ENCODE measurements around the gene EVI5. TPM values are rescaled to one million over a fixed set of nuclear protein-coding genes. Genes with fewer than 3 reads are reported as not detected.

Gene EVI5
- total RNA-seq, 1 experiment from 2014 or later, result 11.4 TPM

DNA sequence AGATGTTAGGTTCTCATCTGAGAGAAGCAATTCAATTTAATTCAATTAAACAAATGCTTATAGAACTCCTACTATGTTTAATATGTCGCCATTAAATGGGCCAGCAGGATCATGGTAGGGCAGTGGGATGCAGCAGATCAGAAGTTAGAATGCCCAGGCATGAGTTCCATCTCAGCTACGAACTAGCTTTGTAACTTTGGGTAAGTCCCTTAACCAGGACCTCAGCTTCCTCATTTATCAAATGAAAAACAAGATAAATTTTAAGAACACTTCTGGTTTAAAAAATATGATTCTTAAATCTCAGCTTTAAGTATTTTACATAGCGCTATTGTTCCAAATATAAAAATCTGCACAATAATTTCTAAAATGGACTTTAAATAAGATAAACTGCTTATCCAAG lies 230.7 kb downstream of the EVI5 start (continued):
- TF ChIP-seq, protein P1, sequence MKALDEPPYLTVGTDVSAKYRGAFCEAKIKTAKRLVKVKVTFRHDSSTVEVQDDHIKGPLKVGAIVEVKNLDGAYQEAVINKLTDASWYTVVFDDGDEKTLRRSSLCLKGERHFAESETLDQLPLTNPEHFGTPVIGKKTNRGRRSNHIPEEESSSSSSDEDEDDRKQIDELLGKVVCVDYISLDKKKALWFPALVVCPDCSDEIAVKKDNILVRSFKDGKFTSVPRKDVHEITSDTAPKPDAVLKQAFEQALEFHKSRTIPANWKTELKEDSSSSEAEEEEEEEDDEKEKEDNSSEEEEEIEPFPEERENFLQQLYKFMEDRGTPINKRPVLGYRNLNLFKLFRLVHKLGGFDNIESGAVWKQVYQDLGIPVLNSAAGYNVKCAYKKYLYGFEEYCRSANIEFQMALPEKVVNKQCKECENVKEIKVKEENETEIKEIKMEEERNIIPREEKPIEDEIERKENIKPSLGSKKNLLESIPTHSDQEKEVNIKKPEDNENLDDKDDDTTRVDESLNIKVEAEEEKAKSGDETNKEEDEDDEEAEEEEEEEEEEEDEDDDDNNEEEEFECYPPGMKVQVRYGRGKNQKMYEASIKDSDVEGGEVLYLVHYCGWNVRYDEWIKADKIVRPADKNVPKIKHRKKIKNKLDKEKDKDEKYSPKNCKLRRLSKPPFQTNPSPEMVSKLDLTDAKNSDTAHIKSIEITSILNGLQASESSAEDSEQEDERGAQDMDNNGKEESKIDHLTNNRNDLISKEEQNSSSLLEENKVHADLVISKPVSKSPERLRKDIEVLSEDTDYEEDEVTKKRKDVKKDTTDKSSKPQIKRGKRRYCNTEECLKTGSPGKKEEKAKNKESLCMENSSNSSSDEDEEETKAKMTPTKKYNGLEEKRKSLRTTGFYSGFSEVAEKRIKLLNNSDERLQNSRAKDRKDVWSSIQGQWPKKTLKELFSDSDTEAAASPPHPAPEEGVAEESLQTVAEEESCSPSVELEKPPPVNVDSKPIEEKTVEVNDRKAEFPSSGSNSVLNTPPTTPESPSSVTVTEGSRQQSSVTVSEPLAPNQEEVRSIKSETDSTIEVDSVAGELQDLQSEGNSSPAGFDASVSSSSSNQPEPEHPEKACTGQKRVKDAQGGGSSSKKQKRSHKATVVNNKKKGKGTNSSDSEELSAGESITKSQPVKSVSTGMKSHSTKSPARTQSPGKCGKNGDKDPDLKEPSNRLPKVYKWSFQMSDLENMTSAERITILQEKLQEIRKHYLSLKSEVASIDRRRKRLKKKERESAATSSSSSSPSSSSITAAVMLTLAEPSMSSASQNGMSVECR (CRISPR knock-in tag; IDR thresholded peaks at IDR 0.05; ENCODE audit: borderline replicate concordance), result no peak
- TF ChIP-seq JAZF1 (CRISPR knock-in tag; IDR thresholded peaks at IDR 0.05), result no peak
- TF ChIP-seq, protein P2, sequence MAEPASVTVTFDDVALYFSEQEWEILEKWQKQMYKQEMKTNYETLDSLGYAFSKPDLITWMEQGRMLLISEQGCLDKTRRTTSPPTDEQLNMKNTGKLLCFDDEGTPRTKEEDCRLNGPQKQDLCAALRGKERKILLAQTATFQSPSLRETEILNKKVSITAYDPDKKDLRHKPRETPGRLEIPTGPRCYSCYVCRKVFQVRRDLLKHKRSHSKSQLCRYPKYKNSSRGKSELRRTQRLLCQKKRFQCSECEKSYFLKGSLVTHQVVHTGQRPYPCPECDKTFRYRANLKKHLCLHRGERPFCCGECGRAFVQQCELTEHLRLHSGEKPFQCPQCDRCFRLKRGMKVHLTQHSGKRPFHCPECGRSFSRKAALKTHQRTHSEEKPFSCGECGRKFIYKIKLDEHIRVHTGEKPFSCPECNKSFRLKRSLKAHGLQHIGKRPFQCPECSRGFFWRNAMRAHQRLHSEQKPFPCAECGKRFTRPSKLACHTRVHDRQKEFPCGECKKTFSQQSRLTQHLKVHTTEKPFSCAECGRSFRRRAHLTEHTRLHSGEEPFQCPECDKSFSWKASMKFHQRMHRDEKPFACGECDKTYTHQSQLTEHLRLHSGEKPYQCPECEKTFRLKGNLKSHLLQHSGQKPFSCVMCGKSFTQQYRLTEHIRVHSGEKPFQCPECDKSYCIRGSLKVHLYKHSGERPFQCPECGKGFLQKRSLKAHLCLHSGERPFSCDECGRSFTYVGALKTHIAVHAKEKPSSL (CRISPR knock-in tag; conservative IDR thresholded peaks at IDR 0.05), result no peak

DNA sequence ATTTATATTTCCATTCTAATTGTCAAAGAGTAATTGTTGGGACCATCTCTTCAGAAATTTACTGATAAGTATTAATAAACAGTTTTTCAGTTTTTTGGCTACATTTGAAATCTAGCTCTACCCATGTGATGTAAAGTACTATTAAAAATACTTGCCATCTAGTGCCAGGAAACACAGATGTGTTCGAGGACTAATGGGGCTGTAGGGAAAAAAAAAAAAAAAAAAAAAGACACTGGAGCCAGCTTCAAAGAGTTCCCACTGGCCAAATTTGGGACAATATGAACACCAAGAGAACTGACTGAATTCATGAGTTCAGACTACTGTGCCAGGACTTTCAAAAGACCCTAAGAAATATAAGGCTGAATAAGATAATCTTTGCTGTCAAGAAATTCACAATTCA lies 233.0 kb downstream of the EVI5 start:
- Mint-ChIP-seq H3K9me3 (no peaks in the 10 kb centered on the region), H3K27me3 (ENCODE audit: low read depth) (no peaks in the 10 kb centered on the region)

DNA sequence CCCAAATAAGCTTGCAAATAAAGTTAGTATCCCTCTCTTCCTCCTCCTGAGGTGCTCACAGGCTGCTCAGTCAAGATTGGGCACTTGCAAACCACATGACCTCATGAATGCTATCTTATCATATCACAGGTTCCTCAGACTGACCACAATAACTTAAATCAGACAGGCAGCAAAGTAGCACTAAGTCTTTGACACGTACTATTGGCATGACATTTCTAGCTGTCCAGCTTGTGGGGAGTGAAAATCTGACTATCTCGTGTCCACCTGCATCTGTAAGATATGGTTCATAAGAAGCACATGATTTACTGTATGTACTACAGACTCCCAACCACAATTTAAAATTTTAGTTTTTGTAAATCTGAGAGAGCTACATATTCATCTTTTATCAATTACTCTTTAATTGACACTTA lies 240.1 kb downstream of the EVI5 start:
- no peak overlapping the region for H3K4me3 Mint-ChIP-seq
- DNase-seq (ENCODE audit: low spot score) (no peak), ATAC-seq (no peak)
- no peaks in the 10 kb centered on the region for H3K4me1 Mint-ChIP-seq
- ChIA-PET CTCF (no interaction called here), POLR2A (no interaction called here)
- no peak overlapping the region for H3K27ac Mint-ChIP-seq
- H3K9me3 Mint-ChIP-seq, result no peaks in the 10 kb centered on the region
- no peak for TF ChIP-seq CREM (CRISPR knock-in tag; IDR thresholded peaks at IDR 0.05)
- no peak for TF ChIP-seq IRF1 (CRISPR knock-in tag; IDR thresholded peaks at IDR 0.05)
- TF ChIP-seq, protein P3, sequence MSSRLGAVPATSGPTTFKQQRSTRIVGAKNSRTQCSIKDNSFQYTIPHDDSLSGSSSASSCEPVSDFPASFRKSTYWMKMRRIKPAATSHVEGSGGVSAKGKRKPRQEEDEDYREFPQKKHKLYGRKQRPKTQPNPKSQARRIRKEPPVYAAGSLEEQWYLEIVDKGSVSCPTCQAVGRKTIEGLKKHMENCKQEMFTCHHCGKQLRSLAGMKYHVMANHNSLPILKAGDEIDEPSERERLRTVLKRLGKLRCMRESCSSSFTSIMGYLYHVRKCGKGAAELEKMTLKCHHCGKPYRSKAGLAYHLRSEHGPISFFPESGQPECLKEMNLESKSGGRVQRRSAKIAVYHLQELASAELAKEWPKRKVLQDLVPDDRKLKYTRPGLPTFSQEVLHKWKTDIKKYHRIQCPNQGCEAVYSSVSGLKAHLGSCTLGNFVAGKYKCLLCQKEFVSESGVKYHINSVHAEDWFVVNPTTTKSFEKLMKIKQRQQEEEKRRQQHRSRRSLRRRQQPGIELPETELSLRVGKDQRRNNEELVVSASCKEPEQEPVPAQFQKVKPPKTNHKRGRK (CRISPR knock-in tag; IDR thresholded peaks at IDR 0.05; ENCODE audit: borderline replicate concordance), result no peak
- TF ChIP-seq ERG (CRISPR knock-in tag; IDR thresholded peaks at IDR 0.05), result no peak
- no peak for TF ChIP-seq ZNF281 (CRISPR knock-in tag; IDR thresholded peaks at IDR 0.05)
- TF ChIP-seq, protein P4, sequence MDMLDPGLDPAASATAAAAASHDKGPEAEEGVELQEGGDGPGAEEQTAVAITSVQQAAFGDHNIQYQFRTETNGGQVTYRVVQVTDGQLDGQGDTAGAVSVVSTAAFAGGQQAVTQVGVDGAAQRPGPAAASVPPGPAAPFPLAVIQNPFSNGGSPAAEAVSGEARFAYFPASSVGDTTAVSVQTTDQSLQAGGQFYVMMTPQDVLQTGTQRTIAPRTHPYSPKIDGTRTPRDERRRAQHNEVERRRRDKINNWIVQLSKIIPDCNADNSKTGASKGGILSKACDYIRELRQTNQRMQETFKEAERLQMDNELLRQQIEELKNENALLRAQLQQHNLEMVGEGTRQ (CRISPR knock-in tag; IDR thresholded peaks at IDR 0.05), result no peak
- no peaks in the 10 kb centered on the region for H3K27me3 Mint-ChIP-seq (ENCODE audit: low read depth)
- no peaks in the 10 kb centered on the region; the same call in 1 of the 2 replicates for H3K36me3 Mint-ChIP-seq

More for the DNA sequence above, 233.0 kb downstream of the EVI5 start:
- DNase-seq (ENCODE audit: low spot score) (no peak), ATAC-seq (no peak)
- no peaks in the 10 kb centered on the region; the same call in 1 of the 2 replicates for H3K36me3 Mint-ChIP-seq
- H3K27ac Mint-ChIP-seq, result no peak overlapping the region
- ChIA-PET CTCF (interaction anchor here (1.1 kb wide), 1 partner anchor 12 kb away, joined by 4 read pairs; no protein-coding TSS in a partner anchor), POLR2A (no interaction called here)
- H3K4me1 Mint-ChIP-seq, result no peaks in the 10 kb centered on the region
- TF ChIP-seq MLX (CRISPR knock-in tag; IDR thresholded peaks at IDR 0.05) (no peak), FOXP4 (CRISPR knock-in tag; IDR thresholded peaks at IDR 0.05) (no peak), HMGA2 (CRISPR knock-in tag; IDR thresholded peaks at IDR 0.05) (no peak)
- no peak overlapping the region for H3K4me3 Mint-ChIP-seq
